ENCODE results near the gene CLEC1A. TPM values are rescaled to one million over a fixed set of nuclear protein-coding genes. Genes with fewer than 3 reads are reported as not detected.

Gene CLEC1A
- total RNA-seq, 1 donor from 2014 or later: 0.70 TPM

DNA sequence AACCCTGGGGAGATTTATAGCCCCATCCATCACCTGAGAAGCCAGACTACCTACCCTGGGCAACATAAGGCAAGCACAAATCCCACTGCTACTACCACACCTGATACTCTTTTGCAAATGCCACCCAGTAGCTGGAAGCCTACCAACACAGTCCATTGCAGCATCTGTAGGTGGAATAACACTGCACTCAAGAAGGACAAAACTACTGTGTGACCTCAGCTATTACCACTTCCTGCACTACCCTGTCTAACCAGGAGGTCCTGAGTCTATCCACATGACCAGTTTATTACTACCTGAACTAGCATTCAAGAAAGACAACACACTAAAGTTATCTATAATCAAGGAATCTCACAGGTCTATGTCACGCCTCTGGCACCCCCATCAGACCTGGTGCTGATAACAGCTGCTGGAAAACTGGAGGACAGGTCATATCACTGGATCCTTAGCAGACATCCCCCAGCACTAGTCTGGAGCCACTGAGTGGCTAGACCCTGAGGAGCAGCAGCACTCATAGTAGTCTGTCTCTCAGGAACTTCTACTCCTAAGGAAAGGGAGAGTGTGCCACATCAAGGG, 2.9 kb upstream of the CLEC1A start:
- DNase-seq (ENCODE audit: low spot score) (no peak), ATAC-seq (no peak)

DNA sequence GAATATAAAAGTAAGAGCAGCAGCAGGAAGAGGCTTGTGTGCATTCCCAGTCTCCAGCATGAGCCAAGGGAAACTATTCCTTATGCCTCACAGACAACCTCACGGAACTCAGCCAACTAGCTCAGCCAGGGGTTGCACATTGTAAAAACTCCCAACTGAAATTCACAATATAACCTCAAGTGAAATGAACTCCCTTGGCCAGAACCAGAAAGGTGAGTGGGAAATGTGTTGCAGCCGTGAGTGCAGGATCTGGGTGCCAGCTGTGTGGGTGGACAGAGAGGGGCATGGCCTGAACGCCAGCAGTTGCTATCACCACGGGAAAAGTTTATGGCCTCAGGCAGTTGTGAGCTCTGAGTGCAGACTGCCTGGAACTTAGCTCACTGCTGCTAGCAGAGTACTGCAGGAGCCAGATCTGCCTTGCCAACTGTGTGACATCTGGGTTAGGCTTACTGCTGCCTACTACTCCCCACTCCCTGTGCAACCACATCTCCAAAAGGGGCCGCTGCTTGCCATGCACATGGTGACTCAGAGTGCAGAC, 2.3 kb upstream of the CLEC1A start:
- DNase-seq (ENCODE audit: low spot score) (no peak), ATAC-seq (peak; percentile 75)

DNA sequence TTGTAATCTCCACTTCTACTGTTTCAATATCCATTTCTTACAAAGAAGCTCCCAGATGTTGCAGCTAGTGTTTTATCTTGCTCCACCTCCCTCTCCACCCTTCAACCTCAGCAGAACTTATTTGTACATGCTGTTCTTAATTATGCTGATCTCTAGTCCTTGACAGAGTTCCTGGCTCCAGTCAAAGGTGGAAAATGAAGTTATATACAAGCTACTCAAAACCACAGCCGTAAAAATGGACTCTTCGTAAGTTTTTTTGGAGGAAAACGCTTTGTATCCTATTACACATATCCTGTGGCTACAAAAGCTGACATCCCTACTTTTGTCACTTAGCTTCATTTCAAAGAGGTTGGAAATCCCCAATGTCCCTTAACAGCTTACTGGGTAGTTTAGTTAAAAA, 1.3 kb downstream of the CLEC1A start:
- DNase-seq (ENCODE audit: low spot score): no peak
- no peak for ATAC-seq

DNA sequence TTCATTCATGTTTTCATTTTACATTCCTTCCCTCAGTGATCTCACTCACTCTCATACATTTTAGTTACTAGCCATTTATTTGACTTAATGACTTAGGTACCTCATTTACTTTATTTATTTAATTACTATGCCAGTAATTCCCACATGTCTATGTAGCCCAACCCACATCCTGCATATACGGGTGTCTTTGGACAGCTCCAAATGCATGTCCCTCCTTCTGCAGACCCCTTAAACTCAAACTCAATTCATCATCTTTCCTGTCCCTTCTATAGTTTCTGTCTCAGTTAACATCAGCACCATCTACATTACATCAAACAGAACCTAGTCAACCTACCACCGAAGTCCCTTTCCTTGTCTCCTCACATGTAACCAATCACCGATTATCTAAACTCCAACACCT, 2.8 kb downstream of the CLEC1A start:
- DNase-seq (ENCODE audit: low spot score): no peak
- no peak for ATAC-seq

DNA sequence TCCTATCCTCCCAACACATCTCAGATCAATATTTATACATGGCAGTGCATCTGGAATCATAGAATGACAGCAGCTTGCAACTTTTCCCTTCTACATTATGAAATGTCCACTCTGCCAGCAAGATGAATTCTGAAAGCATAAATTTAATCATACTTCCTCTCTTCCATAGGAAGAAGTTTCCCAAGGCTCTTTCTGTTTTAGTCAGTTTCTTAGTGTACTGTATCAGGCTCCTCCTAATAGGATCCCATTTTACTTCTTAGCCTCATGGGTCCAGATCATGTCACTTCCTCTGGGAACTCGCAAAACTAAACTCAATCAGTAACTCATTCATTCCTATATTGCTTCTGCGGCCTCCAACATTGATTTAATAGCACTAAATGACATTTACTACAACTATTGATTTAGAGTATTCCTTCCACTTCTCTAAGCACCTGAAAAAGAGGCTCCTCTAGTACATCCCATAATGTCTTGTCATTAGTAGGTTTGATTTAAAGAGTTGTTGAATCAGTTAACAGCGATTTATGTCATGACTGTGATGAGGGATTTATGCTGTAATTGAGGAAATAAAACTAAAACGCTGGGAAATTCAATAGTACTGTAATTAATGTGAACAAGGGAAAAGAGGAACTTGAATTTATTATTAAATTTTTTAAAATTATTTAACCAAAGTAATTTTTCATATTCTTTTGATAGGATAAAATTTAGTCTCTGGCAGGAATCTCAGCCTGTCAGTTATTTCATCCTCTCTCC, 4.0 kb downstream of the CLEC1A start:
- DNase-seq (ENCODE audit: low spot score) (no peak), ATAC-seq (no peak)

DNA sequence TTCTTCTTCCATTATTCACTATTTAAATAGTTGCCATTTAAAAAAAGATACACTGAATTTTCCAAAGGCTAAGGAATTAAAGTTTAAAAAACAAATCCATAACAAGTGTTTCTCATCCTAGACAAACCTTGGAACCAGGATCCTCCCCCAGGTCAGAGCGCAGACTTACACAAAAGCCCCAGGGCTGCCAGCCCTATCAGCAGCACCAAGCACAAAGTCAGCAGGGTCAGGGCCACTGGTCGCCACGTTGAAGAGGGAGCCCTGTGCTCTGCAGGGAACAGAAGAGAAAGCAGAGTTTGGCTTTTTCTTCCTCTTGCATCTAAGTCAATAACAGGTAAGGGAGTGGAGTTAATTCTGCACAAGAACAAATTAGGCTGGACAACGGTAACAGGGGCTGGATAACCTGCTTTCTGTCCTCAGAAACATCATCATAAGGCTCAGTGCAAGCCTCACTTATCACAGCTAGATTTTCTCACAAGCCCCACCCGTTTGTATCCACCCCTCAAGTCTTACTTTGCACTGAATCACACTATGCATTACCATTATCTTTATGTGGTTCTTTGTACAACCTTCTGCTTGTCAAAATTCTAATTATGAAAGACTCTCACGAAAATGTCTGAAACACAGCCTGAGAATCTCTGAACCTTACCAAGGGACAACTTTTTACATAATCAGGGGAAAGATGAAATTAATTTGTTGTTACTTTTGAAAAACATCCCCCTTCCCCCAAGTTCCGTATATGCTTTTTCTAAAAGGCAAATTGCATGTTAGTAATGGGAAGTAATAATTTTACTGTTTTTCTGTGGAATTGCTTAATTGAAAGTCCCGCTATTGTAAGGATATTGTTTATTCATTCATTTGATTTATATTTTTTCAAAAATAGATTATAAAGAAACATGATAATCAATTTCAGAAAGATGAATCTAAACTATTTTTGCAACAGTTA, 9.6 kb downstream of the CLEC1A start:
- DNase-seq (ENCODE audit: low spot score) (no peak), ATAC-seq (peak; percentile 88)

DNA sequence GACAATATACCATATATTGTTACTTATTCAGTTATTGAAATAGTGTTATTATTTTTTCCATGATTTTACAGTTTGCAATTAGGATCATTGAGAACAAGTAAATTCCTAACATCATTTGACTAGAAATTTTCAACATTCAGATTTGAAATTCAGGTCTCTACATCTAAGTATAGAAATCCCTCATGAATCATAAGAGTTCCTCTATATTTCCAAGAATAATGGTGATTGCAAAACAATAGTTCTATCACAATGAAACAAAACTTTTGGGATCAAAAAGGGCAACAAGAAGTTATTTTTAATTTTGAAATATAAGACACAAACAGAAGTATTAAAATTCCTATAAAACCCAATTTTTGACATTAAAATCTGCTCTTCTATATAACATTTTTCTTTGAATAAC, 10.8 kb downstream of the CLEC1A start:
- no peak for ATAC-seq
- DNase-seq (ENCODE audit: low spot score): no peak

DNA sequence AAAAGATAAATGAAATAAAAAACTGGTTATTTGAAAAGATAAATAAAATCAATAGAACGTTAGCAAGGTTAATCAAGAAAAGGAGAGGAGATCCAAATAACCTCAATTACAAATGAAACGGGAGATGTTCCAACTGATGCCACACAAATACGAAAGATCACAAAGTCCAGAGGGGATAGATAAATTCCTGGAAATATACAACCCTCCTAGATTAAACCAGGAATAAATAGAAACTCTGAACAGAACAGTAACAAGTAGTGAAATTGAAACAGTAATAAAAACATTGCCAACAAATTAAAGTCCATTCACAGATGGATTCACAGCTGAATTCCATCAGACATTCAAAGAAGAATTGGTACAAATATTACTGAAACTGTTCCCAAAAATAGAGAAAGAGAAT, 12.4 kb downstream of the CLEC1A start:
- no peak for DNase-seq (ENCODE audit: low spot score)
- ATAC-seq: peak; percentile 59

DNA sequence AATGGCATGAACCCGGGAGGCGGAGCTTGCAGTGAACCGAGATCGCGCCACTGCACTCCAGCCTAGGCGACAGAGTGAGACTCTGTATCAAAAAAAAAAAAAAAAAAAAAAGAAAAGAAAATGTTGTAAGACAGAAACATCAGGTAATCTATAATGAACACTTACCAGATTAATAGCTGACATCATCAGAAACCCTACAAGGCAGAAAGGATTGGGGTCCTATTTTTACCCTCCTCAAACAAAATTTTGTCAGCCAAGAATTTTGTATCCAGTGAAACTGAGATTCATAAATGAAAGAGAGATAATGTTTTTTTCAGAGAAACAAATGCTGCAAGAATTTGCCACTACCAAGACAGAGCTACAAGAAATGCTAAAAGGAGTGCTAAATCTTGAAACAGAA, 14.1 kb downstream of the CLEC1A start:
- no peak for ATAC-seq

DNA sequence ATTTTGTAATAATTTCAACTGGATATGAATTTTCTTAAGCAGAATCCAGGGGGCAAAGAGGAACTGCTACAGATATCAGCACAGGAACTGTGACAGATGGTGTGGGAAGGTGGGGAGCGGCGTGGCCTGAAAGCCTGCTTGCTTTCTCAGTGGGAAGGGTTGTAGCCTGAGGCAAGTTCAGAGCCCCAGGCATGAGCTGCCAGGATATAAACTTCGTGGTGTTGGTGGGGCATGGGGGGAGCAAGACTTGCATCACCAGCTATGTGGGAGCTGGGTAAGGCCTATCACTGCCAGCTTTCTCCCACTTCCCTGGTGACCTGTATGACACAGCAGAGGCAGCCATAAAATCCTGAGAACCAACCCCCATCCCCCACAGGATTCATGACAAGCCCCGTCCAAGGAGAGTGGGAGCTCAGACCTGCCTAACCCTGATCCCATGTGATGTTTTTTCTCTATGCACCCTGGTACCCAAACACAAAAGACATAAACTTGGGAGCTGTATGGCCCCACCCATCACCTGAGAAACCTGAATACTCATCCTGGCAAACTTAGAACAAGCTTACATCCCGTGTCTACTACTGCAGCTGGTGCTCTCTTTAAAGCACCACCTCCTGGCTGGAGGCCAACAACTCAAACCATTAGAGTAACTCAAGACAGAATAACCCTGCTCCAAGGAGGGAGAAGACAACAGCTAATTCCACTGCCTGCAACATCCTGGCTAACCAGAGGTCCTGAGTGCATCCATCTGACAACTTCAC, 16.5 kb downstream of the CLEC1A start:
- DNase-seq (ENCODE audit: low spot score) (no peak), ATAC-seq (no peak)

More for the DNA sequence above, 14.1 kb downstream of the CLEC1A start:
- no peak for DNase-seq (ENCODE audit: low spot score)

DNA sequence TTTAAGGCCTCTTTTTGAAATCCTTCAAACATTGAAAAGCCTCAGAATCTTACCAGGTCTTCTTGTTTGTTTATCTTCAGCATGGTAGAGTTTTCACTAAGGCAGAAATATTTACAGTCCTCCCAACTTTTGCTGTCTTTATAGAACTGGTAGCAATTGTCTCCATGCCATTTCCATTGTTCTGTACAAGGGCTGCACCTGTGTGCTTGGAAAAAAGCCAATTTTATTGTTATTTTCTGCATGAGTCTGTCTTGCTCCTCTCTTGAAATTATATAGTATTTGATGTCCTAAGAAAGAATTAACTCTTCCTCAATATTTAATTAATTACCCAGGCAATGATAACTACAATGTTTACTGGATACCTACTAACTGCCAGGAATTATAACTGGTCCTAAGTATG, 23.3 kb downstream of the CLEC1A start:
- ATAC-seq (no peak), DNase-seq (ENCODE audit: low spot score) (no peak)

DNA sequence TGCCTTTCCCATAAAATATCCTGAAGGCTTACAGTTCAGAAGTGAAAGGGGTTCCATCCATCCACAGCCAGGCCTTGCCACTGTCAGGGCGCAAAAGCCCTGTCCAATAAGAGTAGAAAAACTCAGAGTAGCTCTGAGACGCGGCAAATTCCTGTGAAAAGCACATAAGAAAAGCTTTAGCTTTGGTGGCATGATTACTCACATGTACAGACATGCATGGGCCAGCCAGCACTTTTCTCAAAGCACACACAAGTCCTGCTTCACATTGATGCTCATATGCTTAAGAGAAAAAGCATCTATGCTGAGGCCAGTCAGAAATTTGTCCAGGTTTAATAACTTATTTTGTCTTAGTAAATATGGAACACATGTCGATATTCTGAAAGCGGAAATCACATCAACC, 25.5 kb downstream of the CLEC1A start:
- ATAC-seq: no peak
- DNase-seq (ENCODE audit: low spot score): no peak

DNA sequence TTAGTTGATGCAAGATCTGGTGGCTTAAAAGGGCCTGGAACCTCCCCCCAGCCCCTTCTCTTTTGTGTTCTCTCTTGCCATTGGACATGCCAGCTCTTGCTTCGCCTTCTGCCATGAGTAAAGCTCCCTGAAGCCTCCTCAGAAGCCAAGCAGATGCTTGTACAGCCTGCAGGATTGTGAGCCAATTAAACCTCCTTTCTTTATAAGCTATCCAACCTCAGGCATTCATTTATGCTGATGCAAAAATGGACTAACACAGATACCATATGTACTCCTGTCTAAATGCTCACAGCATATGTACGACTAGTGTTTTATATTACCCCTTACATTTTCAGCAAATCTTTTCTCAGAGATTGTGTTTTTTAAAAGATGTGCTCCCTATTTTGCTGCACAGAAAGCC, 26.7 kb downstream of the CLEC1A start:
- no peak for ATAC-seq
- no peak for DNase-seq (ENCODE audit: low spot score)

DNA sequence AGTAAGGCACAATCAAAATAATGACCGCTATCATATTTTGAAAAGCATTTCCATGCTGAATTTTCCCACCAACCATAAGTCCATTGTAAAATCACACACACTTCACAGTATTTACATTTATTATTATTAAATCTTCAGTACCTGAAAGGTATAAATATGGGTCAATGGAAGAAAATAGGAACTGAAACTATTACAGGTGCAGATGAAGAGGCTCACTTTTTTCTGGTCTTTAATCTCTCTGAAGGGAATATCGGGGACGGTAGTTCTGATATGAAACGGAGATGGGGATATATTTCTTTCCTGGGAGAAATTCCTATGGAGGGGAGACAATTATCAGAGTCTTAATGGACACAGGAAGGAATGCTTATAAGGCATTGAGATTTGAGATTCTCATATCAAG, 28.4 kb downstream of the CLEC1A start:
- no peak for DNase-seq (ENCODE audit: low spot score)
- no peak for ATAC-seq

DNA sequence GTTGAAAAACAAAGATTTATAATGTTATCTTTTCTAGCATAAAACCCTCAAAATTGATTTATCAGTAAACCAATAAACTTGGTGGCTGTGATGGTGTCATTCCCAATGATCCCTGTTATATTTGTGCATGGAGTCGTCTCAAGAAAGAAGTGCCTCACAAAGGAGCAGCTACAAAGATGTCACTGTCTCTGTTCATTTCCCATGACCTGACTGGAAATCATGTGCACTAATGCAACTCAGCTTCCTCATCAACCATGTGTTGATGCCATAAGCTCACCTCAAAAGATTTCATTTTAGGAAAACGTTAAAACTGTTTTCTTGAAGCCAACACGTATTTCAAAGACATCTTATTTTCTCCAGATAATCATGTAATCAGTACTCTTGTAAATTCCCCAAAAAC, 28.8 kb downstream of the CLEC1A start:
- DNase-seq (ENCODE audit: low spot score): no peak
- ATAC-seq: no peak

DNA sequence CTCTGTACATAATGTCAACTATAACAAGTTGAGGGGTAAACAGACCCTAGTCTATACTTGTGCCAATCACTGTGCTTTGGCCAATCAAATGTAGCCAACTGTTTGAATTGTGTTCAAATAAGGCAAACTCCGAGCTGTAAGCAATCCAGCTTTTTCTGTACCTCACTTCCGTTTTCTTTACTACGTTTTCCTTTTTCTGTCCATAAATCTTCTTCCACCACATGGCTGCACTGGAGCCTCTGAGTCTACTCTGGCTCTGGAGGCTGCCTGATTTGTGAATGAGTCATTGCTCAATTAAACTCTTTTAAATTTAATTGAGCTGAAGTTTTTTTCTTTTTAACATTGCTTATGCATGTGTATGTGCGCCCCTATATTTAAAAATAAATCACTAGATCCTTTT, 29.7 kb downstream of the CLEC1A start:
- no peak for ATAC-seq
- no peak for DNase-seq (ENCODE audit: low spot score)

DNA sequence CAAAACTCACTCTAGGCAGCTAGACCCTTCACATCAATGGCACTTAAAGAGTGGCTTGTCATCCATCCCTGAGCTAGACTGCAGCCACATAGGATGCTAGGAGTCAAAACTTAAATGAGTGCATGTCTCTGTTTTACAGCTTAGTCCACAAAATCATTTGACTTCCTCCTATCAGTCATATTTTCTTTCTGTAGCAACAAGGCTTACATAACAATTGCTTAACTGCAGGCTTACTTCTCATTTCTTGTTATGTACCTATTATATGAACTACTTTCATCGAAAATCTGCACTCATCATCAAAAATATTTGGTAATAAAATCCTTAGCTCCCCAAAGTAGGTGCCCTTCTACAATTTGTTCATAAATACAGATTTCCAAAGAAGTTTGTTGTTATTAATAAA, 30.1 kb downstream of the CLEC1A start:
- no peak for DNase-seq (ENCODE audit: low spot score)
- ATAC-seq: peak; percentile 37

DNA sequence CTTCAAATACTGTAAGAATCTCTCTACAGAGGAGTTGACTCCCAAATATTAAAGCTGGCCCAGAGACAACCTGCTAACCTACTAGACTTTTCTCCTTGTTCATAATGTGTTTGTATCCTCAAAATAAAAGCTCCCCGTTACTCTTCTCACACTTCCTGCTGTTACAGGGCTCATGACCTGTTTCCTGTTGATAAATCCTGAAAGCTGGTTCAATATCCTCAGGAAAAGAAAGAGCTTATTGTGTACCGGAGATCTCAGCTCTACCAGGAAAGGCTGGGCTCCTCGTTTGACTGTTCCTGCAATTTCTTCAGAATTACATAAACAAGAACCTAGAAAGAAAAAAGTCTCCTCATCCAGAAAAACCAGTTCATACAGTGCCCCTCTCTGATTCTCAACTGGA, 30.8 kb downstream of the CLEC1A start:
- DNase-seq (ENCODE audit: low spot score): no peak
- ATAC-seq: peak; percentile 70

DNA sequence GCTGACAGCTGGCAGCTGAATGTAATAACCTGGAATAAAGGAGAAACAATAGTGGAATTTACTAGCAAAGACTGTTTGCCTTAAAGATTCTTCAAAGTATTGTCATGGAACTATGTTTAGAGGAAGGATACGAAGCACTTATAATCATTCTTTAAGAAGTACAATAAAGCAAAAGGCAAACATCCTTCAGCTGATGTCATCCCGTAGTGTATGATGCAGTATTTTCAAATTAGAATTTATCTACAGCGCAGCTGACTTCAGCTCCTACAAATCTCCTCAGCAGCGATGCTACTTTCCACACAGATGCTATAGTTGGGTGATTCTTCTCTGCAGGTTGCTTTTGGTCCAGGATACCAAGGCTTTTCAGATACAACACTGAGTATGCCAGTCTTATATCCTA, 31.5 kb downstream of the CLEC1A start:
- DNase-seq (ENCODE audit: low spot score): no peak
- ATAC-seq: no peak

DNA sequence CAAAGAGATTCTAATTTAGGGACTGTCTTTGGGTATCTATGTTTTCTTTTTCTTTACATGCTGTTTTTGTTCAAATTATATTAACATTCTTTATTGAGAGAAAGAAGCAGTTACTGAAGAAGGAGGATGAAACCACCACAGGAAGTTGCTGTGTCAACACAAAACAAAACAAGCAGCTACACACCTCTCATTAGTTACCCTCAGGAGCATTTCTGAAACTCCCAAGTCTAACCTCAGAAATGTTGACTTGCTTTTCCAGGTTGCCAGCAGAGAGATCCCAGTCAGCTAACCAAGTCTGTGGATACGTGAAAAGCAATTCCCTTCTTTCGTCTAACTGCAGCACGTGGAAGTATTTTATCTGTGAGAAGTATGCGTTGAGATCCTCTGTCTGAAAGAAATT, 33.5 kb downstream of the CLEC1A start:
- no peak for DNase-seq (ENCODE audit: low spot score)
- ATAC-seq: no peak

DNA sequence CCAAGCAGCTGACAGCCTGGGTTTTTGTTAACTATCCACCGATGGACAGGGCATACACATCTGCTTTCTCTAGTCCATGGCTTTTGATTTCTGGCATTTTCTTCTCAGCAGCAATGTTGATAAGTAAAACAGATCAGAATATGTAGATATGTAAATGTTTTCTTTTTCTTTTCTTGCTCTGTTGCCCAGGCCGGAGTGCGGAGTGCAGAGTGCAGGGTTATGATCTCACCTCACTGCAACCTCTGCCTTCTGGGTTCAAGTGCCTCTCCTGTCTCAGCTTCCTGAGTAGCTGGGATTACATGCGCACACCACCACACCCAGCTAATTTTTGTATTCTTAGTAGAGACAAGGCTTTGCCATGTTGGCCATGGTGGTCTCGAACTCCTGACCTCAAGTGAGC, 40.4 kb downstream of the CLEC1A start:
- ATAC-seq (no peak), DNase-seq (ENCODE audit: low spot score) (no peak)

All from left lobe of liver (tissue), 2 donors.